ENCODE data around the gene RHOA.
"Not testable (repeated sequence)": the region's sequence is repeated elsewhere in the genome, so short reads cannot be mapped to it uniquely, and the experiment has no call there.

The RHOA gene

DNA sequence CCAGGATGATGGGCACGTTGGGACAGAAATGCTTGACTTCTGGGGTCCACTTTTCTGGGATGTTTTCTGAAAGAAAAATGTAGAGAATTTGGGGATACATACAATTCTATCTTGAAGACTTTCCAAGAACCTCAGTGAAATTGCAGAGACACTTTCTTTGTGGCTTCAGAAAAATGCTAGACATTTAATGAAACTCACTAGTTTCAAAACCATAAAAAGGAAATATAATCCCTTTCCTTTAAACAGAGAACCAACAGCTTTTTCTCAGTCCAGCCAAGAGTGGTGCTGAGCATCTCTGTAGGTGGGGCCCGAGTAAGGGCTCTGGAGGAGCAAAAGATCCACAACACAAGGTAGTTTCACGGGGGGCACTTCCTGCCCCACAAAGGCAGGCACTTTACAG lies 49.2 kb downstream of the RHOA start:
- DNase-seq (ENCODE audit: low read depth in 2 of 2): no peak

GRCh38 chr3:49359623-49360022 lies 52.2 kb downstream of the RHOA start:
- no peak for DNase-seq (ENCODE audit: low read depth in 2 of 2)

GRCh38 chr3:49358884-49359225 lies 52.9 kb downstream of the RHOA start:
- no peak for DNase-seq (ENCODE audit: low read depth in 2 of 2)

GRCh38 chr3:49358217-49358883 lies 53.4 kb downstream of the RHOA start, which contains the start of gene GPX1:
TSS of gene GPX1 (minus strand) at chr3:49358353. CDS start at chr3:49358278, 75 bp downstream.
- peak; percentile 41 to 44 for DNase-seq (ENCODE audit: low read depth in 2 of 2)

GRCh38 chr3:49357443-49358216 lies 54.1 kb downstream of the RHOA start:
- DNase-seq (ENCODE audit: low read depth in 2 of 2): peak in 1 of 2 donors; percentile 15

DNA sequence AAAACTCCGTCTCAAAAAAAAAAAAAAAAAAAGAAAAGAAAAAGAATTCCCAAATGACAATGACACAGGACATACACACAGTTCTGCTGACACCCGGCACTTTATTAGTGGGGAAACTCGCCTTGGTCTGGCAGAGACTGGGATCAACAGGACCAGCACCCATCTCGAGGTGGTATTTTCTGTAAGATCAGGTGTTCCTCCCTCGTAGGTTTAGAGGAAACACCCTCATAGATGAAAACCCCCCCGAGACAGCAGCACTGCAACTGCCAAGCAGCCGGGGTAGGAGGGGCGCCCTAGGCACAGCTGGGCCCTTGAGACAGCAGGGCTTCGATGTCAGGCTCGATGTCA lies 54.7 kb downstream of the RHOA start:
- not testable (repeated sequence) for DNase-seq (ENCODE audit: low read depth in 2 of 2)

- no peak for DNase-seq (ENCODE audit: low read depth in 2 of 2)
Measured at GRCh38 chr3:49352890-49353421, 58.8 kb downstream of the RHOA start.

DNA sequence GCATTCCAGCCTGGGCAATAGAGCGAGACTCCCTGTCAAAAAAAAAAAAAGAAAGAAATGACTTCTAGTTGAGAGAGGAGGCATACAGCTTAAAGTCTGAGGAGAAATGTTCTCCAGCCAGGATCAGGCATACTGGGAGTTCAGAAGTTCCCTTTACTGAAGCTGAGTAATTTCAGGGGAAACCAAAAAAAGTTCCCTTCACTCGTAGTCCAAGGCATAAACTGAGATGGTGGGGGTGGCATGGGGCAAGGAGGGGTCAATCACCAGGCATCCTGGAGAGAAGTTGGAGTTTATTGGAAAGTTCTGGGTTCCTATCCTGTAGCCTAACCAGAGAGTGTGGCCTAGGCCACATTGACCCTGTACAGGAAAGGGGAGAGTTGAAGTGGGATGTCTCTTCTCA lies 59.5 kb downstream of the RHOA start:
- DNase-seq (ENCODE audit: low read depth in 2 of 2): no peak

DNA sequence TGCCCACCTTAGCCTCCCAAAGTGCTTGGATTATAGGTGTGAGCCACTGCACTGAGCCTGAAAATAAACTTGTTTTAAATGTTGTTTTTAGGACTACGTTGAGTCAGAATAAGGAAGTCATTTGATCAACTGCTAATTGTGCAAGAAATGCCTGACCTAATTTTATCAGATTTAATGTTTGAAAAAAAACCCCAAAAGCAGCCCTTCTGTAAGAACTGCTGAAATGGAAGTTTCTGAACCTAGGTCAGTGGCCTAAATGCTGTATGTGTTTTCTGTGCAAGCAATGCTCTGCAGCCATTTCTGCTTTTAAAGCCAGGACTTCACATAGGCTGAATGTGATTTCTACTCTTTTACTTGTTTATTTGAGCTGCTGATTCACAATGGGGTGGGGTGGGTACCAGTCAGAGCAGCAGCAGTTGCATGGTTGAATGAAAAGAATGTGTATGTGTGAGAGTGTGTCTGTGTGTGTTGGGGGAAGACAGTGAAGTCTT lies 60.2 kb downstream of the RHOA start:
- no peak for DNase-seq (ENCODE audit: low read depth in 2 of 2)

GRCh38 chr3:49349348-49350114 lies 62.2 kb downstream of the RHOA start:
- DNase-seq (ENCODE audit: low read depth in 2 of 2): no peak

DNA sequence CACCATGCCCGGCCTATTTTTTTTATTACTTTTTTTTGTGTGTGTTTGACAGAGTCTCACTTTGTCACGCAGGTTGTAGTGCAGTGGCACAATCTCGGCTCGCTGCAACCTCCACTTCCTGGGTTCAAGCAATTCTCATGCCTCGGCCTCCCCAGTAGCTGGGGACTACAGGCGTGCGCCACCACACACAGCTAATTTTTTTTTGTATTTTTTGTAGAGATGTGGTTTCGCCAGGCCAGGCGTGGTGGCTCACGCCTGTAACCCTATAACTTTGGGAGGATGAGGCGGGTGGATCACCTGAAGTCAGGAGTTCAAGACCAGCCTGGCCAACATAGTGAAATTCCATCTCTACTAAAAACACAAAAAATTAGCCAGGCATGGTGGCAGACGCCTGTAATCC lies 63.4 kb downstream of the RHOA start:
- not testable (repeated sequence) for DNase-seq (ENCODE audit: low read depth in 2 of 2)

GRCh38 chr3:49346797-49347251 lies 65.0 kb downstream of the RHOA start:
- no peak for DNase-seq (ENCODE audit: low read depth in 2 of 2)

- no peak for DNase-seq (ENCODE audit: low read depth in 2 of 2)
Measured at GRCh38 chr3:49343163-49343562, 68.6 kb downstream of the RHOA start.

DNA sequence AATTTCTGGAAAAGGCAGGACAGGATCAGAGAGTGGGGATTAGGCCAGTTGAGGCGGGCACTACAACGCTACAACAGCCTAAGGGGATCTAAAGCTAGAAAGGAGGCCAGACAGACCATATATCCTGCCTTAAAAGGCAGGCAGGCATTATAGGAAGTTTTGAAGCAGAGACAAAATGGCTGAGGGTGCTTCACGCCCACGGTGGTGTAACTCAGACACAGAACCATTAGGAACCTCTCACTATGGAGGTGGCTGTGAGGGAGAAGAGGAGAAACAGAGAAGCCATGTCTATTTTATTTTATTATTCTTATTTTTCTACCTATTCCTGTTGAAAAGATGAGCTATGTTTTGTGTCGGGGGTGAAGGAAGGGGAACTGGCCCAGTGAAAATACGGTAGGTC lies 69.8 kb downstream of the RHOA start:
- DNase-seq (ENCODE audit: low read depth in 2 of 2): no peak

- peak; percentile 86 to 88 for DNase-seq (ENCODE audit: low read depth in 2 of 2)
Measured at GRCh38 chr3:49339941-49340800, 71.6 kb downstream of the RHOA start, which contains the start of gene USP4. TSS of gene USP4 (minus strand) at chr3:49340053. CDS start at chr3:49340024, 29 bp downstream.

DNA sequence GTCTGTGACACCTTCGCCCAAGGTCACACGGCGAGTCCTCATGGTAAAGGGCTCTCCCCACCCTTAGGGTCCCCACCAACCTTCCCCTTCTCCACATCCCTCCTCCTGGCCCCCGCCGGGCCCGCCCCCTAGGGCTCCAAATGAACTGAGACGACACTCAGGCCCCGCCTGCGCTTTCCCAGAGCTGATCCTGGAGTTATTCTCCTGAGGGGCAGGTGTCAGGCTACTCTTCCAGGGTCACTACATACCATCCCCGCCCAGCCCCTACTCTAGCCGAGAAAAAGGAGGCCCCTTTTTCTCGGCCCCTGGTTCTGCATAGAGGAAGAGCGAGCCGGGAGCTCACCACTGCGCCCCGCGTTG lies 72.2 kb downstream of the RHOA start:
- no peak for DNase-seq (ENCODE audit: low read depth in 2 of 2)

DNA sequence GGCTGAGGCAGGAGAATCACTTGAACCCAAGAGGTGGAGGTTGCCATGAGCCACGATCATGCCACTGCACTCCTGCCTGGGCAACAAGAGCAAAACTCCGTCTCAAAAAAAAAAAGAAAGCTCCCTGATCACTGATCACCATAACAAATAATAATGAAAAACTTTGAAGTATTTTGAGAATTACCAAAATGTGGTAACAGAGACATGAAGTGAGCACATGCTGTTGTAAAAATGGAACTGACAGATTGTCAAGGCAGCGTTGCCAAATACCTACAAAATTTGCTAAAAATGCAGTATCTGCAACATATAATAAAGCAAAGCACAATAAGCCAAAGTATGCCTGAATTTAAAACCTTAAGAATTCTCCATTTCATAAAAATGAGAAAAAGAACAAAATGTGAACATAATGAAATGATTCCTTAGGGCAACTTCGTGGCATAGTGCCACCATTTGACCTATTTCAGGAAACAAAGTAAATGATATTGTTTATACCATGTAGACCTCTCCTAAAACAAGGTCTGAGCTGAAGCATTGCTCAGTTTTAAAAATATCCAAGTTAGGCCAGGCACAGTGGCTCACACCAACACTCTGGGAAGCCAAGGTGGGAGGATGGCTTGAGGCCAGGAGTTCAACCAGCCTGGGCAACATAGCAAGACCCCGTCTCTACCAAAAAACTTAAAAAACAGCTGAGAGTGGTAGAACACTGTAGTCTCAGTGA lies 77.7 kb downstream of the RHOA start:
- no peak for DNase-seq (ENCODE audit: low read depth in 2 of 2)

DNA sequence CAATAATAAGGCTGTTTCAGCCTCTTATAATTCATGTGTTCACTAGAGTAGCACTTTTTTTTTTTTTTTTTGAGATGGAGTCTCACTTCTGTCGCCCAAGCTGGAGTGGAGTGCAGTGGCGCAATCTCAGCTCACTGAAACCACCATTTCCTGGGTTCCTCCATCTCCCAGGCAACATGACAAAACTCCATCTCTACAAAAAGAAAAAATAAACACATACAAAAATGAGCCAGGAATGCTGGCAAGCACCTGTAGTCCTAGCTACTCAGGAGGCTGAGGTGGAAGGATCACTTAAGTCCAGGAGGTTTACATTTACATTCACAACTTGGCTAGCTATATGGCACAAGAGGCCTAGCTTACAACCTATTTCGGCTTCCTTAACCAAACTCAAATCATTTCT lies 78.7 kb downstream of the RHOA start:
- no peak for DNase-seq (ENCODE audit: low read depth in 2 of 2)

DNA sequence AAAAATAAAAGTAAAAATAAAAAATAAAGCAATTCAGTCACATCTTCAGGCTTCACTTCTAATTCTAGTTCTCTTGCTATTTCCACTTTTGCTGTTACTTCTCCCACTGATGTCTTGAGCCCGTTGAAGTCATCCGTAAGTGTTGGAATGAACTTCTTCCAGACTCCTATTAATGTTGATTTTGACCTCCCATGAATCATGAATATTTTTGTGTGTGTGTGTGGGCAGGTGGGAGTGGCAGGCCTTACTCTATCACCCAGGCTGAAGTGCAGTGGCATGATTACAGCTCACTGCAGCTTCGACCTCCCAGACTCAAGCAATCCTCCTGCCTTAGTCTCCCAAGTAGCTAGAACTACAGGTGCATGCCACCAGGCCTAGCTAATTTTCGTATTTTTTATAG lies 82.6 kb downstream of the RHOA start:
- no peak for DNase-seq (ENCODE audit: low read depth in 2 of 2)

- not testable (repeated sequence) for DNase-seq (ENCODE audit: low read depth in 2 of 2)
Measured at GRCh38 chr3:49328350-49328749, 83.4 kb downstream of the RHOA start.

GRCh38 chr3:49327485-49327884 lies 84.3 kb downstream of the RHOA start:
- DNase-seq (ENCODE audit: low read depth in 2 of 2): no peak
